Tibial artery (tissue), 4 donors: ENCODE measurements around the gene FRRS1L.

Experiments used
- DNase-seq, 2 donors: peaks; one replicate each; pipeline ENCODE4 v3.0.0-alpha.2; 2019
- H3K27ac ChIP-seq, 2 donors: fragments of 200-600 bp; sonication (generic) in 1 of 2; 1 replicate in 1 of 2; 2 replicates in 1 of 2; pipeline ENCODE4 v1.5.1; 2018 to 2019; ENCODE audit warnings: mild to moderate bottlenecking in 1 of 2
- H3K27me3 ChIP-seq, 2 donors: fragments of 200-600 bp; sonication (generic) in 1 of 2; one replicate each; pipeline versions ENCODE4 v1.5.1 to v1.6.0; 2016 to 2019
- H3K36me3 ChIP-seq, 3 donors: fragments of 200-600 bp; sonication (generic) in 2 of 3; one replicate each; pipeline ENCODE4 v1.5.1; 2016 to 2019; ENCODE audit warnings: mild to moderate bottlenecking in 2 of 3
- H3K4me1 ChIP-seq, 4 donors: fragments of 200-600 bp; sonication (generic) in 2 of 4; 1 replicate in 3 of 4; 2 replicates in 1 of 4; pipeline ENCODE4 v1.5.1; 2016 to 2019
- H3K4me3 ChIP-seq, 2 donors: fragments of 200-600 bp; sonication (generic) in 1 of 2; 1 replicate in 1 of 2; 2 replicates in 1 of 2; pipeline ENCODE4 v1.5.1; 2018 to 2019; ENCODE audit warnings: mild to moderate bottlenecking in 2 of 2
- H3K9me3 ChIP-seq, 3 donors: fragments of 200-600 bp; sonication (generic) in 1 of 3; one replicate each; pipeline ENCODE4 v1.5.1; 2016 to 2019
- CTCF ChIP-seq, 2 experiments: fragments of 200-600 bp in 1 of 2; fragments of 450-650 bp in 1 of 2; IDR thresholded peaks; one replicate each; pipeline ENCODE4 v1.5.1; 2017 to 2019; ENCODE audit warnings: antibody characterized with exemption in 2 of 2, mild to moderate bottlenecking in 1 of 2, moderate library complexity in 1 of 2
- intact Hi-C: fragments of 100-400 bp; cut with DNase I; formaldehyde crosslinking; loops from one replicate; pipeline ENCODE4 v1.15.0; 2023; ENCODE audit warnings: low total_unique reads

Gene FRRS1L

GRCh38 chr9:109110329-109111021 is 56.6 kb downstream of the FRRS1L start:
- Histone ChIP-seq H3K4me3 (peak overlapping the region; percentile 5 to 12), H3K4me1 (peaks cover 0 to 96% (median 48%) of the 10 kb centered on the region in 4 donors)

GRCh38 chr9:109109967-109110328 is 57.1 kb downstream of the FRRS1L start:
- no peak overlapping the region for H3K4me3 ChIP-seq
- H3K9me3 ChIP-seq: no peaks in the 10 kb centered on the region
- peaks cover 0 to 91% (median 44%) of the 10 kb centered on the region in 4 donors for H3K4me1 ChIP-seq
- TF ChIP-seq CTCF (IDR thresholded peaks at IDR 0.05): no peak
- H3K27ac ChIP-seq: peak overlapping the region; percentile 52 to 56
- intact Hi-C loops: loop anchor here (10.0 kb wide), 2 partner anchors 175 to 1825 kb away; partner anchors contain the start of genes ABITRAM, ELP1 and RAD23B
- no peaks in the 10 kb centered on the region for H3K27me3 ChIP-seq
- DNase-seq: no peak
- H3K36me3 ChIP-seq: no peaks in the 10 kb centered on the region

More at GRCh38 chr9:109110329-109111021, 56.6 kb downstream of the FRRS1L start:
- intact Hi-C loops: loop anchor here (10.0 kb wide), 1 partner anchor 176 kb away; the partner anchor contains the start of genes ABITRAM and ELP1
- H3K27ac ChIP-seq: peak overlapping the region; percentile 52 to 56
- no peaks in the 10 kb centered on the region for H3K9me3 ChIP-seq
- TF ChIP-seq CTCF (IDR thresholded peaks at IDR 0.05): no peak
- H3K27me3 ChIP-seq: no peaks in the 10 kb centered on the region
- no peak for DNase-seq
- H3K36me3 ChIP-seq: no peaks in the 10 kb centered on the region

DNA sequence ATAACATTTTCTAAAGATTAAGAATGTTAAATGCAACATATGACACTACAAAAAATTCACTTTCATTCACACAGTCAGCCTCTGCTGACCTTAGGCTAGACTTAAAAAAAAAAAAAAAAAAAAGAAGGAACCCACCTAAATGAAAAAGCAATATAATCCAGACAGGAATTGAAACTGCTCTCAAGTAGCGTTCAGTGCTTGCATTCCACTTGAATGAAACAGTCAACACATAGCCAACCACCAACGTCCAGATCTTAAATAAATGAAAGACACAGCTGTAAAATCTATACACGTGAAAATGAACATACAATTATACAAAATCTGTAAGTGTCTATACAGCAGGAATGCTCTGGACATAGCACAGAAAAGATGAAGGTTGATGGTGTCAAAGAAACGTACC is 58.7 kb downstream of the FRRS1L start:
- DNase-seq: no peak
- Histone ChIP-seq H3K4me3 (no peak overlapping the region), H3K27ac (peak overlapping the region in 1 of 2 donors; percentile 56), H3K4me1 (peaks cover 0 to 74% (median 28%) of the 10 kb centered on the region in 4 donors), H3K36me3 (peaks cover 0 to 5% (median 0%) of the 10 kb centered on the region in 3 donors), H3K9me3 (no peaks in the 10 kb centered on the region), H3K27me3 (no peaks in the 10 kb centered on the region)
- intact Hi-C loops: loop anchor here (10.0 kb wide), 1 partner anchor 1824 kb away; the partner anchor contains the start of gene RAD23B
- no peak for TF ChIP-seq CTCF (IDR thresholded peaks at IDR 0.05)

DNA sequence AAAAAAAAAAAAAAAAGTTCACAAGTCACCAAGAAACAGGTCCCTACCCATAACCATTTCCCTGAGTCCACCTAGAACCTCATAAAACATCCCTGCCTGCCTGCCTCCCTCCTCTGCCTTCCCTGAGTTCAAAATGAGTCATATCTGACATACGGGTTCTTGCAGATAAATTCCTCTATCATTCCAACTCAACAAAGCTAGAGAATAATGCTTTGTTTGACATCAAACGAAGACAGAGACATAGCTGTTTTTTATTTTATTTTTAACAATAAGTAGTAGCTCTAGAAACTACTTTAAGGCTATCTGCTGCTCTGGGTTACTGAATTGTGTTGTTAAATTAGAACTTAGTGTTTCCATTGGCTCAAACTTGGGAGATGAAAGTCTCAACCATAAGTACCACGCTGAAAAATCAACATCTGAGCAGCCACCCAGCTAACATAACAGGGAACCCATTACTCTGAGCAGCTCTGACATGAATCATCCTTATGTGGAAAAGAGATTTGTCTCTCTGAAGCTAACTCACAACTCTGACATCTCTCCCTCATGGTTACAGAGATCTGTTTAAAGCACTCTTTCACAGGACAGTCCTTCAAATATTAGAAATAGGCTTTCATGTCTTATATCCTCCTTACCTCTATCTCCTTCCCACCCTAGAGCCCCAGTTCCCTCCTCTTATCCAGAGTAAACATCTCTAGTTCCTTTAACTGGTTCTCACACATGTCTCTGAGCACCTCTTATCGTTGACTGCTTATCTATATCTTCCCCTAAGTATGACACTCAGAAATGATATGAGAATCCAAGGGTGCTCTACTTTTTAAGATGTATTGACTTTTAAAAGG is 59.4 kb downstream of the FRRS1L start:
- Histone ChIP-seq H3K27me3 (no peaks in the 10 kb centered on the region), H3K9me3 (no peaks in the 10 kb centered on the region), H3K36me3 (peaks cover 0 to 6% (median 0%) of the 10 kb centered on the region in 3 donors), H3K4me1 (peaks cover 0 to 68% (median 22%) of the 10 kb centered on the region in 4 donors), H3K27ac (peak overlapping the region; percentile 24 to 56), H3K4me3 (no peak overlapping the region)
- TF ChIP-seq CTCF (IDR thresholded peaks at IDR 0.05): no peak
- intact Hi-C loops: loop anchor here (10.0 kb wide), 1 partner anchor 1823 kb away; the partner anchor contains the start of gene RAD23B
- DNase-seq: no peak

DNA sequence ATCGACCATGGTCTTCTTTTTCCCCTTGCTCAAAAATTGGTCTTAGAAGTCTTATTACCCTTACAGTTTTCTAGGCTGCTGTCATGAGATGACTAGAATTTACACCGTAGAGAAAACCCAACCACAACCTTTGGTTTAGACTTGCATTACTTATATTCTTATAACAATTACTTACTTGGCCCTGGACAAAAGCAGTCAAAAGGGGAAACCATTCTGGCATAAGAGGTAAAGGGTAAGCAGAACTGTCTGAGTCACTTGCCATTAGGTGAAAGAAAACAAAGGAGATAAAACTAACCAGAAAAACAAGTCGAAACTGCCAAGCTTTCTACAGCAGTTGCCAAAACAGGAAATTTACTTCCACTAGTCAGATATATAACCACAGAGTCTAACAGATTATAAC is 65.2 kb downstream of the FRRS1L start:
- intact Hi-C loops: loop anchor here (10.0 kb wide), 1 partner anchor 1817 kb away; the partner anchor contains the start of gene RAD23B
- TF ChIP-seq CTCF (IDR thresholded peaks at IDR 0.05): no peak
- DNase-seq: no peak
- Histone ChIP-seq H3K9me3 (no peaks in the 10 kb centered on the region), H3K27me3 (no peaks in the 10 kb centered on the region), H3K4me1 (peaks cover 0 to 60% (median 31%) of the 10 kb centered on the region in 4 donors), H3K36me3 (peaks cover 0 to 6% (median 0%) of the 10 kb centered on the region in 3 donors), H3K27ac (no peak overlapping the region), H3K4me3 (no peak overlapping the region)
